CD4-positive, alpha-beta T cell treated with Interleukin-21 for 1 hour (primary cell): ENCODE results near the gene PAK3.

Experiments used
- DNase-seq: peaks from one replicate; pipeline ENCODE4 v3.0.0-alpha.2; 2020

PAK3 gene

GRCh38 chrX:111264385-111264784 lies 168.4 kb downstream of the PAK3 start:
- DNase-seq = no peak

DNA sequence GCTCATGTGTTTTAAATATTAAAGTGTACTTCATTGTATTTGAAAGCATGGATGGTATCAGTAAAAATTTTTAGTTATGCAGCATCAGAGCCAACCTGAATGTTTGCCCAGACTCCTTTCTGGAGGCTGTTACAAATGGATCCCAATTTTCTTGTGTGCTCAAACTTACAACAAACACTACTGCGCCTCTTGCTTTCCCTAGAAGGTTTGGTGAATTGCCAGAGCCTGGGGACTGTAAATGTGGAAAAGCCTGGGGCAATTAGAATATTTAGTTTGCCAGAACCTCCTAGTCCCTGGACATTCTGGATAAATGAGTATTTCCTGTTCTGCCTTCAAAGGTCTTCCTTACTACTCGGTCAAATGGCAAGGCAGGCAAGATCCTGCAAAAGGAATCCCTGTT lies 169.5 kb downstream of the PAK3 start:
- no peak for DNase-seq

DNA sequence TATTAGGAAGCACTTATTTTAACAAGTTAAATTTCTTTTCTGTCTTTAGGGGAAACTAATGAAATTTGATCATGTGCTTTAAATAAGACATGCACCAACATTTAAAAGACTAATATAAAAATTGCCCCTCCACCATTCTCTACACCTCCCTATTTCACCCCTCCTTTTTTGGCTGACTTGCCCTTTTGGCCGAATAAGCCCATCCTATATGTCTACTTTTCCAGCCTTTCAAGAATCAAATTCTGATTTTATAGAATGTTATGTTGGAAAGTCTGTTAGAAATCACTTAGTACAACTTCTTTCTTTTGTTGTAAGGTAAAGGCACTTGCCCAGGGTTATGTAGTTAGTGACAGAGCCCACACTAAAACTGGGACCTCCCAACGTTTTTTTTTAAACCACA lies 172.5 kb downstream of the PAK3 start:
- DNase-seq = no peak

DNA sequence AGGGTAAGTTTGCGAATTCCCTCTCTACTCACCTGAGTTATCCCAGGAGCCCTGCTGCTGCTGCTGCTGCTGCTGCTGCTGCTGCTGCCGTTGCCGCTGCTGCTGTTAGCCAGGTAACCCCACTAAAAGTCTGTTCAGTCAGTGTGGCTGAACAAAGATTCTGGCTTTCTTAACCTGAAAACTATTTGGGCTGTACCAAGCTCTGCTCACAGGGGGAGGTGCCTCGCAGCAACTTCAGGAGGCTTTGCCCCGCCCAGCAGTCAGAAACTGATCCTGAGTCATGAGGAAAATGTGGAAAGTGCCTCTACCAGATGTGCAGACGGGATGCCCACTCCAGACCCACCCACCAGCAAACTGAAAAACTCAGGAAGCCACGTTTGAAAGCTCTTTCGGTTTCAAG lies 174.3 kb downstream of the PAK3 start, which contains the start of gene CAPN6:
CAPN6 (minus strand) TSS at position 145 of the 400 bp plus-strand sequence. CDS start 6,547 bp downstream, outside the sequence.
- DNase-seq = no peak
